Activated CD8-positive, alpha-beta T cell treated with anti-CD3 and anti-CD28 coated beads, Interleukin-2, amount 10 ng/mL, durations not matched to agents 7 days and 5 days (primary cell): ENCODE measurements around the gene KCNQ1OT1. TPM values are rescaled to one million over a fixed set of nuclear protein-coding genes. Genes with fewer than 3 reads are reported as not detected.
A peak's percentile ranks its signal among the peaks of the same experiment; 100 is the strongest.

Source experiments
- ATAC-seq: fragments of 150-1000 bp; cut with Tn5 transposase; one replicate; pipeline ENCODE4 v1.10.0; 2021; ENCODE audit warnings: moderate library complexity
- CTCF ChIA-PET: fragments of 350-600 bp; sonication (Branson Sonifier 250); formaldehyde crosslinking; loops from one replicate; lab custom pipeline; 2021; ENCODE audit warnings: antibody characterized with exemption; lab: Charles Lee
- POLR2A ChIA-PET: fragments of 350-600 bp; sonication (Branson Sonifier 250); formaldehyde crosslinking; loops from one replicate; lab custom pipeline; 2021; ENCODE audit warnings: antibody characterized with exemption; lab: Charles Lee
- DNase-seq: peaks from one replicate; pipeline ENCODE4 v3.0.0-alpha.2; 2020
- H3K27ac Mint-ChIP-seq: one replicate; pipeline ENCODE4 v1.8.0; 2021; ENCODE audit warnings: mild to moderate bottlenecking, mixed read lengths
- H3K27me3 Mint-ChIP-seq: one replicate; pipeline ENCODE4 v1.8.0; 2021; ENCODE audit warnings: low read depth, mixed read lengths
- H3K36me3 Mint-ChIP-seq: one replicate; pipeline ENCODE4 v1.8.0; 2021; ENCODE audit warnings: low read depth, mixed read lengths
- H3K4me1 Mint-ChIP-seq: one replicate; pipeline ENCODE4 v1.8.0; 2021; ENCODE audit warnings: low read depth, mixed read lengths
- H3K4me3 Mint-ChIP-seq: one replicate; pipeline ENCODE4 v1.8.0; 2021; ENCODE audit warnings: mild to moderate bottlenecking, mixed read lengths
- H3K9me3 Mint-ChIP-seq: one replicate; pipeline ENCODE4 v1.8.0; 2022; ENCODE audit warnings: mixed read lengths; ENCODE audit not compliant: insufficient read depth
- total RNA-seq, 2 experiments: library from RNA; stranded (reverse); gene quantifications; one replicate each; pipeline ENCODE4 v1.2.3, GENCODE V29; 2021

Gene KCNQ1OT1
- total RNA-seq, 2 experiments from 2014 or later = 0.24 to 0.26 TPM

DNA sequence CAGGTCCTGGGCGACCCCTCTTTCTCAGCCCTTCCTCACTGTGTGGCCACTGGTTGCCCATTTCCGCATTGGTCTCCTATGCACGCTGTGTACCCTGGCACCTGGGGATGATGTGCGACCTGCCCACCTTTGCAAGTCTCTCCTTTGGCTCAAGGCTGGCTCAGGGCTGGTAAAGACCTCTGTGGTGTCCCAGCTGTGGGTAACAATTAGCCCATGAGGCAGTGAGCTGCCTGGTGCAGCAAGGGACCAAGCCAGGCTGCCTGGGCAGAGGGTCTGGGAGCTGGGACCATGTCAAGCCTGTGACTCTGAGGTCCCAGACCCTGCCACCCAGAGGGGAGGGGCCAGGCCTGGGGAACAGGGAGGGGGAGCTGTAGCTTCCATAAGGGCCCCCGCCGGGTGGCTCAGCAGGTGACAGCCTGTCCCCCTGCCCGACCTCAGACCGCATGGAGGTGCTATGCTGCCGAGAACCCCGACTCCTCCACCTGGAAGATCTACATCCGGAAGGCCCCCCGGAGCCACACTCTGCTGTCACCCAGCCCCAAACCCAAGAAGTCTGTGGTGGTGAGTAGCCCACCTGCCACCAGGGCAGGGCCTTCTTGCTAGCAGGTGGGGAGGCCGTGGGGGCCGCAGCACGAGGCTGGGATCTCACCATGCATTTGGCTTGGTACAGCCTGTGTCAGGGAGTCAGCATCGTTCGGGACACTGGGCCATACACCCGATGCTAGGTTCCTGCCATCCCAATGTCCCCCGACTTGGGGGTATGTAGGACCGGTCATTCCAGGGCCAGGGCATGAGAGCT is 112.5 kb downstream of the KCNQ1OT1 start:
- Mint-ChIP-seq H3K4me3 (no peak overlapping the region), H3K9me3 (no peaks in the 10 kb centered on the region), H3K27me3 (no peaks in the 10 kb centered on the region), H3K27ac (no peak overlapping the region), H3K4me1 (no peaks in the 10 kb centered on the region), H3K36me3 (no peaks in the 10 kb centered on the region)
- ATAC-seq (no peak), DNase-seq (peak; percentile 11)
- POLR2A ChIA-PET = no interaction called here
- CTCF ChIA-PET = no interaction called here

DNA sequence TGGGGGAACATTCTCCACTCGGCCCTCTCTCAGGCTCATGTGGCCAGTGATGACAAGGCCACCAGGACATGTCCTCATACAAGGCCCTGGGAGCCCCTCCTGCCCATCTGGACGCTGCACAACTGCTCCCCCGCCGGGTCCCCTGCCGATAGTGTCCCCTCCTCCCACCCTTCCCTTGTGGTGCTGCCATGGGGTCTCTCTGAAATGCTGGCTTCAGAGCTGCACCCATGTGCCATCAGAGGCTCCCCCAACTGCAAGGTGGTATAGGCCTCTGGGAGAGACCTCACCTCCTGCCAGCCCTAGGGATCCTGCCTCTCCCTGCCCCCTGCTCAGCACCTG is 113.0 kb downstream of the KCNQ1OT1 start:
- no peak overlapping the region for H3K27ac Mint-ChIP-seq
- H3K27me3 Mint-ChIP-seq = no peaks in the 10 kb centered on the region
- ChIA-PET POLR2A (no interaction called here), CTCF (no interaction called here)
- H3K36me3 Mint-ChIP-seq = no peaks in the 10 kb centered on the region
- DNase-seq (peak; percentile 16), ATAC-seq (no peak)
- no peaks in the 10 kb centered on the region for H3K4me1 Mint-ChIP-seq
- H3K4me3 Mint-ChIP-seq = no peak overlapping the region
- no peaks in the 10 kb centered on the region for H3K9me3 Mint-ChIP-seq

DNA sequence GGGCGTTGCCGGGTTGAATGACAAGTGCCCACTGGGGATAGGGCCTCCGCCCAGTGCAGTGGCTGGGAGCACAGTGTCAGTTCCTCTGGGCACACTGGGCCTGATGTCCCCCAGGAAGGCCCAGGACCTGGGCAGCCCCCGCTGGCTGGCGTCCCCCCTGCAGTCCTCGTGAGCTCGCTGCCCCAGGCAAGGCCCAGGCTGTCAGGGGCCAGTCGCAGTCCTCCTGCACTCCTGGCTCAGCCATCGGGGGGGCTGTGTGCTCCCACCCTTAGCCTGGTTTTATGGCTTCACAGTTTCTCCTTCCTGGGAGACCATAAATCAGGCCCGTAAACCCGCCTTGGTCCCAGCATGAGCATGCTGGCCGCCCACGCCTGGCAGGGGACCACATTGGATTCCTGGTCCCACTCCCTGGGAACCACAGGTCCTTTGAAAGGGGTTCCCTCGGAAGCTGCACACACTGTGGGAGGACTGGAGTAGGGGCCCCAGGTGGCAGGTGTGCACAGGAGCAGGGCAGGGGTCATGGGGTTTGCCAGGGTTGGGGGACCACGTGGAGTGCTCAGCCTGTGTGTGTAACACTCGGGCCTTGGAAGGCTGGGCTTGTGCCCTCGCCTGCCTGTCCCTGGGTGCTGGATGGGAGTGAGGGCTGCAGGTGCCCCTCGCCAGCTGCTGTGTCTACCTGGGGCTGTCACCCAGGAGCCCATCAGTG is 113.6 kb downstream of the KCNQ1OT1 start:
- DNase-seq = peak; percentile 9
- no peaks in the 10 kb centered on the region for H3K27me3 Mint-ChIP-seq
- H3K9me3 Mint-ChIP-seq = no peaks in the 10 kb centered on the region
- POLR2A ChIA-PET = no interaction called here
- ATAC-seq = no peak
- H3K36me3 Mint-ChIP-seq = no peaks in the 10 kb centered on the region
- no peak overlapping the region for H3K4me3 Mint-ChIP-seq
- H3K27ac Mint-ChIP-seq = no peak overlapping the region
- CTCF ChIA-PET = no interaction called here
- no peaks in the 10 kb centered on the region for H3K4me1 Mint-ChIP-seq

DNA sequence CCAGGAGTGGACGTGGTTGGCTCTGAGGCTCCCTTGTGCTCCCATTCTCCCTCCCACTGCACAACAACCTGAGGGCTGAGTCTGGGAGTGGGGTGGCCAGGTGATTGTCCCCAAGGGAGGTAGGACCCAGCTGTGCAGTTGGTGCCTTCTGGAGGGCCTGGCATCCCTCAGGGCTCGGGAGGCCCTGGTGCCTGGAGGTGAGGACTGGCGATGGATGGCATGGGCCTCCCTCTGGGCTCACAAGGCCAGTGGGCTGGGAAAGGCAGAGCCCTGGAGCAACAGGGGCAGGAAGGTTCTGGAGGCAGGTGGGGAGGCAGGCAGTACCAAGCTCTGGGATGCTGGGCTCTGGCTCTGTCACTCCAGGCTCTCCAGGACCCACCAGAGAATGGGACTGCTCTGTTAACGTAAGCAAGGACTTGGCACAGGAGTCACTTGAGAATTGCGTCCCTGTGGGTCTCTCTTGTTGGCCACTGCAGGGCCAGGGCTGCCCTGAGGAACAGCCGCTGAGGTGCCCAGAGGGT is 114.2 kb downstream of the KCNQ1OT1 start:
- ChIA-PET CTCF (no interaction called here), POLR2A (no interaction called here)
- Mint-ChIP-seq H3K9me3 (no peaks in the 10 kb centered on the region), H3K4me3 (no peak overlapping the region), H3K27ac (no peak overlapping the region), H3K4me1 (no peaks in the 10 kb centered on the region), H3K36me3 (no peaks in the 10 kb centered on the region), H3K27me3 (no peaks in the 10 kb centered on the region)
- DNase-seq (peak; percentile 9), ATAC-seq (no peak)

DNA sequence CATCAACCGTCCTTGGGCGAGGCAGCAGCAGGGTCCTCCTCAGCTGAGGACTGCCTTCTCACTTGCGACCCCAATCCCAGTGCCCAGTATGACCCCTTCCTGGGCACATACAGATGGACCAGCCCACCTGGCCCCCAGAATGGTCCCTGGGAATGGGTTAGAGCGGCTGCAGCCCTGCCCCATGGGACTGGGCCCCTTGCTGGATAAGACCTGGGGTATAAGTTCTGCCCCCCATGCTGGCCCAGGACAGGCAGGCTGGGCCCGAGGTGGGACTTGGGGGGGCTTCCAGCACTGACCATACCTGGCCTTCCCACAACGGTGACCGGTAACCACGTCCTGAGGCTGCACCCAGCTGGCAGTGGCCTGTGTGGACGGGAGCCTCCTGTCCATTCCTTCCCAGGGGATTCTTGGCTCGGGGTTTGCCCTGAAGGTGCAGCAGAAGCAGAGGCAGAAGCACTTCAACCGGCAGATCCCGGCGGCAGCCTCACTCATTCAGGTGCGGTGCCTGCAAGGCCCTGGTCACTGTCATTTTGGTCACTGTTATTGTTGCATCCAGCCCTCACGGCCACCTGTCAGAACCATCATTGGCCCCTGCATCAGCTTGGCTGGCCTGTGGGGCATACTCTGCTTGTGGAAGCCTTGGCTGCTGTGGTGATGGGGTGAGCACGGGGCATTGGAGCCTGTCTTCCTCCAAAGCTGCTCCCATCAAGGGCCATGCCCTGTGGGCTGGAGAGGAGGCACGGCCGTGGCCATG is 114.8 kb downstream of the KCNQ1OT1 start:
- POLR2A ChIA-PET = no interaction called here
- ATAC-seq = no peak

DNA sequence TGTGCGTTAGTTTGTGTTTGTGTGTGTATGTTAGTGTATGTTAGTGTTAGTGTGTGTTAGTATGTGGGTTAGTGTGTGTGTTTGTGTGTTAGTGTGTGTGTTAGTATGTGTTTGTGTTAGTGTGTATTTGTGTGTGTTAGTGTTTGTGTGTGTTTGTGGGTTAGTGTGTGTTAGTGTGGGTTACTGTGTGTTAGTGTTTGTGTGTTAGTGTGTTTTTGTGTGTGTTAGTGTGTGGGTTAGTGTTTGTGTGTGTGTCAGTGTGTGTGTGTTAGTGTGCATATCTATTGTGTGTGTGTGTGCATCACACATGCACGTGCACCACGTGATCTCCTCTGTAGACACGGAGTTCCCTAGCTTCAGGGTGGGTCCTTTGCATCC is 115.4 kb downstream of the KCNQ1OT1 start:
- DNase-seq = no peak
- Mint-ChIP-seq H3K27me3 (no peaks in the 10 kb centered on the region), H3K4me3 (no peak overlapping the region), H3K9me3 (no peaks in the 10 kb centered on the region), H3K36me3 (no peaks in the 10 kb centered on the region), H3K4me1 (no peaks in the 10 kb centered on the region), H3K27ac (no peak overlapping the region)
- ChIA-PET POLR2A (no interaction called here), CTCF (no interaction called here)
- no peak for ATAC-seq

More for the DNA sequence above, 114.8 kb downstream of the KCNQ1OT1 start:
- Mint-ChIP-seq H3K4me3 (no peak overlapping the region), H3K4me1 (no peaks in the 10 kb centered on the region), H3K9me3 (no peaks in the 10 kb centered on the region), H3K27ac (no peak overlapping the region), H3K27me3 (no peaks in the 10 kb centered on the region), H3K36me3 (no peaks in the 10 kb centered on the region)
- CTCF ChIA-PET = no interaction called here
- peak; percentile 8 for DNase-seq

DNA sequence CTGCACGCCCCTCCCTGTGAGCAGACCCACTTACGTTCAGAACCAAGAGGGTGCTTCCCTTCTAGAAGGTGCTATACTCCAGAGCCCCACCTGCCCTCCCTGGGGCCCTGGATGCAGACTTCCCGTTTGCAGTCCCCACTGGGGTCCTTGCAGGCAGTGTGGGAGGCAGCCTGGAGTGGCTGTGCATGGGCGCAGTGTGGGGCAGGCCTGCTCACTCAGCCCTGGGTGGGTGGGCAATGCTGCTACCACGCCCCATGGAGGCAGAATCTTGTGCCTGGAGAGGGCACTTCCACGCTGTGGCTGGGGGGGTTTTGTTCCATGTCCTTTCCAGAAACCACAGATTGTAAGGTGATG is 116.2 kb downstream of the KCNQ1OT1 start:
- no peak overlapping the region for H3K27ac Mint-ChIP-seq
- ChIA-PET CTCF (no interaction called here), POLR2A (no interaction called here)
- no peaks in the 10 kb centered on the region for H3K36me3 Mint-ChIP-seq
- DNase-seq (no peak), ATAC-seq (no peak)
- H3K4me3 Mint-ChIP-seq = no peak overlapping the region
- H3K9me3 Mint-ChIP-seq = no peaks in the 10 kb centered on the region
- H3K4me1 Mint-ChIP-seq = no peaks in the 10 kb centered on the region
- no peaks in the 10 kb centered on the region for H3K27me3 Mint-ChIP-seq

DNA sequence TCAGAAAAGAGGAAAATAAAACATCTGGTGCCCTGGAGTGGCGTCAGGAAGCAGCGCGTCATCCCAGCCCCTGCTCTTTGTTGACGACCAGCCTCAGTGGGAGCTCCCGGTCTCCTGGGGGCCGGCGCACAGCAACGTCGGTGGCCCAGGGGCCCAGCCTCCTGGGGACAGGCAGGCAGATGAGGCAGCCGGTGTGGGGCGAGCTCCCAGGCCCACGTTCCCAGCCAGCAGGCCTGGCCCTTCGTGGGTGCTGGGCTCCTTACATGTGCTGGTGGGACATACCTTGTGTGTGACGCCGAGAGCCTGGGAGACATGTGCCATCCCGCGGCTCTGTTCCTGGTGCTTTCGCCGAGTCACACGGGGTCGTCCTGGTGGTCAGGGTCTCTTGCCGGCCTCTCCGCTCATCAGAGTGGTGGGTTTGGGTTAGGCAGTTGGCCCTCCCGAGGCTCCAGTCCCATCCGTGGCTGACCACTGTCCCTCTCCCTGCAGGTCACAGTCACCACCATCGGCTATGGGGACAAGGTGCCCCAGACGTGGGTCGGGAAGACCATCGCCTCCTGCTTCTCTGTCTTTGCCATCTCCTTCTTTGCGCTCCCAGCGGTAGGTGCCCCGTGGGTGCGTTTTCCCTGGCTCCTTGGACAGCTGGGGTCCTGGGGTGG is 116.7 kb downstream of the KCNQ1OT1 start:
- ATAC-seq = no peak
- Mint-ChIP-seq H3K36me3 (no peaks in the 10 kb centered on the region), H3K4me1 (no peaks in the 10 kb centered on the region), H3K4me3 (no peak overlapping the region), H3K9me3 (no peaks in the 10 kb centered on the region), H3K27me3 (no peaks in the 10 kb centered on the region), H3K27ac (no peak overlapping the region)
- CTCF ChIA-PET = no interaction called here
- DNase-seq = no peak
- POLR2A ChIA-PET = no interaction called here

DNA sequence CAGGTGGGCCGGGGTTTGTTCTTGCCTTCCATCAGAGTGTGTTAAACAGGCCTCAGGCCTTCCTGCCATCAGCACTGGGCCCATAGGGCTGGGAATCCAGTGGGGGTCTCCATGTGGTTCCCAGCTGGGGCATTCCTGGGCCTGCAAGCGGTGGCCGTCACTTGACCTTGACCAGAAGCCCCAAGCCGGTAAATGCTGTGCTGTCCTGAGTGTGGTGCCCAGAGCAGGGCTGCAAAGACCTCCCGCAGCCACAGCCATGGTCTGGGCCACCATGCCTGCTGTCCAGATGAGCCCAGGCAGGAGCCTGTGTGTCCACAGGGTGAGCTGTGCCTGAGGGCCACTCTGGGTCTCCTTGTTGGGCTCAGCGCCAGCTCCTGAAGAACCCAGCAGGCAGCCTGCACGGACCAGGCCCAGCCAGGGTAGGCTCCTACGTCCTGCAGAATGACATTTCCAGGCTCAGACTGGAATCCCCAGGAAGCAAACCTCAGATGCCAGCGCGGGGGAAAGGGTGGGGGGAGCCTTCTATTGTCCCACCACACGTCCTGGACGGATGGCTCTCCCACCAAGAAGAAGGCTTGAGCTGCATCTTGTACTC is 117.3 kb downstream of the KCNQ1OT1 start:
- H3K4me3 Mint-ChIP-seq = no peak overlapping the region
- H3K4me1 Mint-ChIP-seq = no peaks in the 10 kb centered on the region
- ChIA-PET POLR2A (no interaction called here), CTCF (no interaction called here)
- no peak for DNase-seq
- ATAC-seq = no peak
- no peak overlapping the region for H3K27ac Mint-ChIP-seq
- no peaks in the 10 kb centered on the region for H3K27me3 Mint-ChIP-seq
- H3K36me3 Mint-ChIP-seq = no peaks in the 10 kb centered on the region
- H3K9me3 Mint-ChIP-seq = no peaks in the 10 kb centered on the region

DNA sequence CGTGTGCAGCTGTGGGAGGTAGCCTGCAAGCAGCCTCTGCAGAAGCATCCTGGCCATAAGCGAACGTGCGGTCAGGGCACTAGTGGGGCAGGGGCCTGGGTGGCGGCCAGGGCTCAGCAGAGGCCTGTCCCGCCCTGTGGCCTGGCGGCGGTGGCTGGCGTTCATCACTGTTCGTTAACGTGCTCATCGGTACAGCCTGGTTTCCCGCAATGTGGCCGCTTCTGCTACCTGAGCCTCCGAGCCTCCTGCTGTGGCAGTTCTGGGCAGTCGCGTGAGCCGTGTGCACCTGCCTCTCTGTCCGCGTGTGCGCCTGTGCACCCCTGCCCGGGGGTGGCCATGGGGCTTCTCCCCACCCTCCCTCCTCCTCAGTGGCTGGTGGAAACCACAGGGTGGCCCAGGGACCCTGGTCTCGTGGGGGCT is 117.9 kb downstream of the KCNQ1OT1 start:
- DNase-seq = no peak
- ChIA-PET CTCF (no interaction called here), POLR2A (no interaction called here)
- Mint-ChIP-seq H3K27me3 (no peaks in the 10 kb centered on the region), H3K36me3 (no peaks in the 10 kb centered on the region), H3K9me3 (no peaks in the 10 kb centered on the region), H3K27ac (no peak overlapping the region), H3K4me1 (no peaks in the 10 kb centered on the region), H3K4me3 (no peak overlapping the region)
- no peak for ATAC-seq

DNA sequence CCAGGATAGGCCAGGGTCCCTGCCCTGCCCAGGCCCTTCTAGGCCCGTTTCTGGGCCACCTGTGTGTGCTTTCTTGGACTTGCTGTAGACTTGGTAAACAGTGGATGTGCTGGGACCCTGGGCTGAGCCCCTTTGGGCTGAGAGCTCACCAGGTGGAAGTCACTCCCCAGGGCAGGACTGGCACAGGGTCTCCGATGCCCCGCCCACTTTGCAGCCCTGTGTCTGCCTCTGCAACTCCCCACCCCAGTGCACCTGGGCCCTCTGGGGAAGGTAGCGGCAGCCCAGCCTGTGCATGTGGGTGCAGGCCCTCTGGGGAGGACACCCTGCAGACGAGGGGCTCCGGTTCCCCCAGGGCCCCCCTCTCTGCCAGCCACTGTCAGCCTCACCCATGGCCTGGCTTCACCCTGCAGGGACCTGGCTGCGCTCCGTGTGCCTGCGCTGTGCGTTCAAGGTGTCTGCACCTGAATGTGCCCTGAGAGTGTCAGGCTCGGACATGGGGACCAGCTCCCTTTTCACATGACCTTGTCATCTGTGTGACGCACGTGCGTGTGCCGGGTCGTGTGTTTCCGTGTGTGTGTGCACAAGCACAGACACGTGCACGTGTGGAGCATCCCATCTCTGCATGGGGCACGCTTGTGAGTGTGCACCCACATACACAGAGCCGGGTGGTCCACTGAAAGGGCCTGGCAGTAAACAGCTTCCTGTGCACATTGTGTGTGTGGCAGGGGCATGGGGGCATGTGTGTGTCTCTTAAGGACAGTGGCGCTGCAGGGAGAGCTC is 118.5 kb downstream of the KCNQ1OT1 start:
- CTCF ChIA-PET = no interaction called here
- Mint-ChIP-seq H3K36me3 (no peaks in the 10 kb centered on the region), H3K4me3 (no peak overlapping the region), H3K27ac (no peak overlapping the region), H3K4me1 (no peaks in the 10 kb centered on the region), H3K9me3 (no peaks in the 10 kb centered on the region), H3K27me3 (no peaks in the 10 kb centered on the region)
- no peak for DNase-seq
- ATAC-seq = no peak
- POLR2A ChIA-PET = no interaction called here
